GM23248 (cell line): ENCODE data around the gene CACNA1E. TPM values are rescaled to one million over a fixed set of nuclear protein-coding genes. Genes with fewer than 3 reads are reported as not detected.

Source experiments
- DNase-seq: peaks from one replicate; pipeline ENCODE4 v3.0.0-alpha.2; 2015
- H2AFZ ChIP-seq: fragments of 200-600 bp; sonication (generic); 2 replicates; pipeline ENCODE4 v1.6.1; 2016; ENCODE audit warnings: antibody characterized with exemption
- H3F3A ChIP-seq: fragments of 200-600 bp; sonication (generic); 2 replicates; pipeline ENCODE4 v1.6.1; 2016; ENCODE audit warnings: mild to moderate bottlenecking, antibody characterized with exemption, mixed run types; ENCODE audit not compliant: insufficient read depth
- H3K27ac ChIP-seq: fragments of 200-600 bp; sonication (generic); 2 replicates; pipeline ENCODE4 v1.5.1; 2016; ENCODE audit warnings: mild to moderate bottlenecking
- H3K27me3 ChIP-seq: fragments of 200-600 bp; sonication (generic); replicated peaks from 2 replicates; pipeline ENCODE4 v1.6.1; 2016; ENCODE audit warnings: mild to moderate bottlenecking; ENCODE audit not compliant: insufficient read depth
- H3K36me3 ChIP-seq: fragments of 200-600 bp; sonication (generic); 2 replicates; pipeline ENCODE4 v1.6.1; 2016; ENCODE audit warnings: low read depth, mild to moderate bottlenecking
- H3K4me1 ChIP-seq: fragments of 200-600 bp; sonication (generic); 2 replicates; pipeline ENCODE4 v1.6.1; 2016; ENCODE audit warnings: mild to moderate bottlenecking; ENCODE audit not compliant: insufficient read depth
- H3K4me2 ChIP-seq: fragments of 200-600 bp; sonication (generic); one replicate; pipeline ENCODE4 v1.6.1; 2016; ENCODE audit warnings: mild to moderate bottlenecking; ENCODE audit not compliant: unreplicated experiment
- H3K4me3 ChIP-seq: fragments of 200-600 bp; sonication (generic); 2 replicates; pipeline ENCODE4 v1.5.1; 2016; ENCODE audit warnings: mild to moderate bottlenecking
- H3K79me2 ChIP-seq: fragments of 200-600 bp; sonication (generic); 2 replicates; pipeline ENCODE4 v1.6.1; 2016; ENCODE audit warnings: mild to moderate bottlenecking; ENCODE audit not compliant: insufficient read depth
- H3K9ac ChIP-seq: fragments of 200-600 bp; sonication (generic); 2 replicates; pipeline ENCODE4 v1.6.1; 2016; ENCODE audit warnings: mild to moderate bottlenecking
- H3K9me2 ChIP-seq: fragments of 200-600 bp; sonication (generic); 2 replicates; pipeline ENCODE4 v1.6.1; 2016; ENCODE audit warnings: mixed run types, mild to moderate bottlenecking, moderate library complexity; ENCODE audit not compliant: insufficient read depth
- H3K9me3 ChIP-seq: fragments of 200-600 bp; sonication (generic); one replicate; pipeline ENCODE4 v1.6.1; 2017; ENCODE audit warnings: low read depth
- H4K20me1 ChIP-seq: fragments of 200-600 bp; sonication (generic); 2 replicates; pipeline ENCODE4 v1.6.0; 2016; ENCODE audit not compliant: insufficient read depth
- EZH2 ChIP-seq: fragments of 200-600 bp; sonication (generic); IDR thresholded peaks from 2 replicates; pipeline ENCODE4 v1.6.1; 2018; ENCODE audit warnings: antibody characterized with exemption, mild to moderate bottlenecking; ENCODE audit not compliant: insufficient read depth, poor library complexity, severe bottlenecking
- EZH2phosphoT487 ChIP-seq: fragments of 200-600 bp; sonication (generic); IDR thresholded peaks from 2 replicates; pipeline ENCODE4 v1.6.1; 2018; ENCODE audit warnings: antibody characterized with exemption, moderate library complexity, mild to moderate bottlenecking, low read depth; ENCODE audit not compliant: insufficient read depth
- WGBS, 2 experiments: methylation state at CpG; one replicate each; pipeline ENCODE4 v1.1.6; 2015 to 2017; ENCODE audit warnings: low lambda C conversion rate in 2 of 2, low coverage in 1 of 2; ENCODE audit errors: missing lambda C conversion rate in 2 of 2; 5-methylcytosine and 5-hydroxymethylcytosine counted together
- in situ Hi-C: fragments of 300-500 bp; cut with MboI; formaldehyde crosslinking; loops from 2 replicates; pipeline ENCODE4 v1.15.0; 2020
- polyA plus RNA-seq: library from polyadenylated mRNA; unstranded; fragments of >200 nt; fragmentation: Nextera tagmentation; extraction: Ambion mirVana; gene quantifications from 2 replicates; pipeline ENCODE4 v1.2.1, GENCODE V29; 2016
- total RNA-seq: library from RNA; depleted of rRNA; stranded (reverse); fragments of >200 nt; shearing (Covaris generic); gene quantifications from 2 replicates; pipeline ENCODE4 v1.2.3, GENCODE V29; 2014

CACNA1E gene
- total and polyA plus RNA-seq, 2 experiments from 2014 or later, result not detected

GRCh38 chr1:181497870-181498269, 14.6 kb downstream of the CACNA1E start:
- Histone ChIP-seq H4K20me1 (no peaks in the 10 kb centered on the region), H3K9me3 (no peaks in the 10 kb centered on the region), H3K27me3 (no peaks in the 10 kb centered on the region; the same call in 1 of the 2 replicates), H3F3A (no peaks in the 10 kb centered on the region), H2AFZ (no peak overlapping the region), H3K4me1 (0 out of 2 replicates have a peak, but pooled peaks cover 4% of the 10 kb centered on the region), H3K4me2 (no peak overlapping the region), H3K4me3 (no peak overlapping the region), H3K79me2 (no peaks in the 10 kb centered on the region), H3K36me3 (no peaks in the 10 kb centered on the region), H3K27ac (no peak overlapping the region), H3K9me2 (no peaks in the 10 kb centered on the region), H3K9ac (no peak overlapping the region)
- no peak for DNase-seq
- TF ChIP-seq EZH2 (no peak), EZH2phosphoT487 (no peak)
- WGBS, 2 experiments, result 52 to 59% methylated on average over 6 of the region's 6 CpGs
- in situ Hi-C loops, result loop anchor here (25.0 kb wide), 1 partner anchor 914 kb away; the partner anchor contains the start of gene TEDDM1

- Histone ChIP-seq H3K9me2 (no peaks in the 10 kb centered on the region), H4K20me1 (no peaks in the 10 kb centered on the region), H2AFZ (no peak overlapping the region), H3F3A (no peaks in the 10 kb centered on the region), H3K36me3 (no peaks in the 10 kb centered on the region), H3K4me1 (peaks cover 10% of the 10 kb centered on the region), H3K4me3 (no peak overlapping the region), H3K27ac (no peak overlapping the region), H3K4me2 (no peak overlapping the region), H3K27me3 (no peaks in the 10 kb centered on the region), H3K79me2 (no peaks in the 10 kb centered on the region), H3K9me3 (no peaks in the 10 kb centered on the region), H3K9ac (no peak overlapping the region)
- in situ Hi-C loops, result loop anchor here (25.0 kb wide), 1 partner anchor 912 kb away; the partner anchor contains the start of gene TEDDM1
- WGBS, 2 experiments, result 11 to 16% methylated on average over 4 of the region's 4 CpGs
- DNase-seq, result no peak
- TF ChIP-seq EZH2phosphoT487, result no peak
- no peak for TF ChIP-seq EZH2
These were observed 16.5 kb downstream of the CACNA1E start for GRCh38 chr1:181499825-181500224.

GRCh38 chr1:181500636-181501035, 17.3 kb downstream of the CACNA1E start:
- no peak overlapping the region for H3K4me3 ChIP-seq
- H3F3A ChIP-seq, result no peaks in the 10 kb centered on the region
- no peak overlapping the region for H3K9ac ChIP-seq
- peaks cover 10% of the 10 kb centered on the region for H3K4me1 ChIP-seq
- DNase-seq, result no peak
- no peak overlapping the region for H3K4me2 ChIP-seq
- H3K9me2 ChIP-seq, result no peaks in the 10 kb centered on the region
- H2AFZ ChIP-seq, result no peak overlapping the region
- no peaks in the 10 kb centered on the region for H3K27me3 ChIP-seq
- no peak for TF ChIP-seq EZH2
- no peak for TF ChIP-seq EZH2phosphoT487
- H3K27ac ChIP-seq, result no peak overlapping the region
- H3K79me2 ChIP-seq, result no peaks in the 10 kb centered on the region
- H4K20me1 ChIP-seq, result no peaks in the 10 kb centered on the region
- in situ Hi-C loops, result no loop called here
- no peaks in the 10 kb centered on the region for H3K9me3 ChIP-seq
- no peaks in the 10 kb centered on the region for H3K36me3 ChIP-seq
- 3 to 10% methylated on average over 2 of the region's 2 CpGs for WGBS, 2 experiments

GRCh38 chr1:181501612-181502011, 18.3 kb downstream of the CACNA1E start:
- in situ Hi-C loops, result no loop called here
- Histone ChIP-seq H3K4me1 (peaks cover 10% of the 10 kb centered on the region), H3K27me3 (no peaks in the 10 kb centered on the region), H3K4me3 (no peak overlapping the region), H4K20me1 (no peaks in the 10 kb centered on the region), H3K36me3 (no peaks in the 10 kb centered on the region), H2AFZ (no peak overlapping the region), H3K79me2 (no peaks in the 10 kb centered on the region), H3K9me3 (no peaks in the 10 kb centered on the region), H3K27ac (no peak overlapping the region), H3K9ac (no peak overlapping the region), H3K4me2 (no peak overlapping the region), H3F3A (no peaks in the 10 kb centered on the region), H3K9me2 (no peaks in the 10 kb centered on the region)
- TF ChIP-seq EZH2, result no peak
- TF ChIP-seq EZH2phosphoT487, result no peak
- DNase-seq, result no peak
- WGBS, 2 experiments, result 4 to 11% methylated on average over 1 of the region's 1 CpG
